Measurements from ENCODE around the gene GSTP1. TPM values are rescaled to one million over a fixed set of nuclear protein-coding genes. Genes with fewer than 3 reads are reported as not detected.
"Not testable (repeated sequence)": the region's sequence is repeated elsewhere in the genome, so short reads cannot be mapped to it uniquely, and the experiment has no call there.

The GSTP1 gene
- total and polyA plus RNA-seq, 4 donors: 371 to 782 (median 495) TPM

GRCh38 chr11:67599149-67599548 is 15.5 kb downstream of the GSTP1 start:
- H3K4me3 ChIP-seq (ENCODE audit: low read length in 2 of 2): no peak overlapping the region
- ATAC-seq (ENCODE audit: low FRiP score) (no peak), DNase-seq (no peak)
- H3K9me3 ChIP-seq (ENCODE audit: control insufficient read depth, low read length): no peaks in the 10 kb centered on the region
- no peaks in the 10 kb centered on the region for H3K27me3 ChIP-seq (ENCODE audit: control insufficient read depth in 1 of 2, insufficient read depth in 2 of 2, low read length in 1 of 2)
- no peaks in the 10 kb centered on the region for H3K36me3 ChIP-seq (ENCODE audit: control insufficient read depth in 1 of 2, insufficient read depth in 2 of 2, low read length in 1 of 2)
- intact Hi-C loops (cut with DNase I): no loop called here
- no peaks in the 10 kb centered on the region for H3K4me1 ChIP-seq (ENCODE audit: control insufficient read depth in 1 of 2, insufficient read depth in 2 of 2, low read length in 2 of 2)
- WGBS, 2 donors: 75% methylated on average over 1 of the region's 1 CpG
- H3K27ac ChIP-seq (ENCODE audit: low read depth in 1 of 2, low read length in 2 of 2): no peak overlapping the region

GRCh38 chr11:67600324-67601029 is 16.9 kb downstream of the GSTP1 start:
- Histone ChIP-seq H3K27me3 (ENCODE audit: control insufficient read depth in 1 of 2, insufficient read depth in 2 of 2, low read length in 1 of 2) (no peaks in the 10 kb centered on the region), H3K4me1 (ENCODE audit: control insufficient read depth in 1 of 2, insufficient read depth in 2 of 2, low read length in 2 of 2) (no peaks in the 10 kb centered on the region), H3K27ac (ENCODE audit: low read depth in 1 of 2, low read length in 2 of 2) (no peak overlapping the region), H3K4me3 (ENCODE audit: low read length in 2 of 2) (no peak overlapping the region), H3K36me3 (ENCODE audit: control insufficient read depth in 1 of 2, insufficient read depth in 2 of 2, low read length in 1 of 2) (no peaks in the 10 kb centered on the region), H3K9me3 (ENCODE audit: control insufficient read depth, low read length) (no peaks in the 10 kb centered on the region)
- intact Hi-C loops (cut with DNase I): no loop called here
- DNase-seq (no peak), ATAC-seq (ENCODE audit: low FRiP score) (no peak)
- WGBS, 2 donors: 65 to 66% methylated on average over 7 of the region's 7 CpGs

- no peaks in the 10 kb centered on the region for H3K4me1 ChIP-seq (ENCODE audit: control insufficient read depth in 1 of 2, insufficient read depth in 2 of 2, low read length in 2 of 2)
- H3K9me3 ChIP-seq (ENCODE audit: control insufficient read depth, low read length): no peaks in the 10 kb centered on the region
- no peak overlapping the region for H3K4me3 ChIP-seq (ENCODE audit: low read length in 2 of 2)
- H3K36me3 ChIP-seq (ENCODE audit: control insufficient read depth in 1 of 2, insufficient read depth in 2 of 2, low read length in 1 of 2): no peaks in the 10 kb centered on the region
- DNase-seq (no peak), ATAC-seq (ENCODE audit: low FRiP score) (no peak)
- H3K27me3 ChIP-seq (ENCODE audit: control insufficient read depth in 1 of 2, insufficient read depth in 2 of 2, low read length in 1 of 2): no peaks in the 10 kb centered on the region
- WGBS, 2 donors: 91 to 92% methylated on average over 7 of the region's 7 CpGs
- H3K27ac ChIP-seq (ENCODE audit: low read depth in 1 of 2, low read length in 2 of 2): no peak overlapping the region
- intact Hi-C loops (cut with DNase I): no loop called here
These were observed 17.5 kb downstream of the GSTP1 start for GRCh38 chr11:67601098-67601497.

GRCh38 chr11:67604119-67604518 is 20.5 kb downstream of the GSTP1 start:
- H3K9me3 ChIP-seq (ENCODE audit: control insufficient read depth, low read length); H3K27me3 ChIP-seq (ENCODE audit: control insufficient read depth in 1 of 2, insufficient read depth in 2 of 2, low read length in 1 of 2); H3K27ac ChIP-seq (ENCODE audit: low read depth in 1 of 2, low read length in 2 of 2); H3K4me3 ChIP-seq (ENCODE audit: low read length in 2 of 2); intact Hi-C loops (cut with DNase I); ATAC-seq (ENCODE audit: low FRiP score); DNase-seq; H3K36me3 ChIP-seq (ENCODE audit: control insufficient read depth in 1 of 2, insufficient read depth in 2 of 2, low read length in 1 of 2); H3K4me1 ChIP-seq (ENCODE audit: control insufficient read depth in 1 of 2, insufficient read depth in 2 of 2, low read length in 2 of 2): not testable (repeated sequence)
- WGBS, 2 donors: 75 to 82% methylated on average over 2 of the region's 4 CpGs

- no peak overlapping the region for H3K4me3 ChIP-seq (ENCODE audit: low read length in 2 of 2)
- no peaks in the 10 kb centered on the region for H3K27me3 ChIP-seq (ENCODE audit: control insufficient read depth in 1 of 2, insufficient read depth in 2 of 2, low read length in 1 of 2)
- H3K27ac ChIP-seq (ENCODE audit: low read depth in 1 of 2, low read length in 2 of 2): no peak overlapping the region
- no peaks in the 10 kb centered on the region for H3K9me3 ChIP-seq (ENCODE audit: control insufficient read depth, low read length)
- no peaks in the 10 kb centered on the region for H3K36me3 ChIP-seq (ENCODE audit: control insufficient read depth in 1 of 2, insufficient read depth in 2 of 2, low read length in 1 of 2)
- WGBS, 2 donors: 80 to 90% methylated on average over 2 of the region's 2 CpGs
- DNase-seq: no peak
- H3K4me1 ChIP-seq (ENCODE audit: control insufficient read depth in 1 of 2, insufficient read depth in 2 of 2, low read length in 2 of 2): no peaks in the 10 kb centered on the region
- ATAC-seq (ENCODE audit: low FRiP score): no peak
- intact Hi-C loops (cut with DNase I): no loop called here
These were observed 21.2 kb downstream of the GSTP1 start for GRCh38 chr11:67604815-67605214.

- Histone ChIP-seq H3K27me3 (ENCODE audit: control insufficient read depth in 1 of 2, insufficient read depth in 2 of 2, low read length in 1 of 2) (no peaks in the 10 kb centered on the region), H3K9me3 (ENCODE audit: control insufficient read depth, low read length) (no peaks in the 10 kb centered on the region), H3K27ac (ENCODE audit: low read depth in 1 of 2, low read length in 2 of 2) (no peak overlapping the region), H3K4me1 (ENCODE audit: control insufficient read depth in 1 of 2, insufficient read depth in 2 of 2, low read length in 2 of 2) (no peaks in the 10 kb centered on the region), H3K4me3 (ENCODE audit: low read length in 2 of 2) (no peak overlapping the region), H3K36me3 (ENCODE audit: control insufficient read depth in 1 of 2, insufficient read depth in 2 of 2, low read length in 1 of 2) (no peaks in the 10 kb centered on the region)
- WGBS, 2 donors: 48 to 58% methylated on average over 11 of the region's 11 CpGs
- intact Hi-C loops (cut with DNase I): no loop called here
- DNase-seq (no peak), ATAC-seq (ENCODE audit: low FRiP score) (no peak)
These were observed 21.8 kb downstream of the GSTP1 start for GRCh38 chr11:67605231-67606011.

- H3K27ac ChIP-seq (ENCODE audit: low read depth in 1 of 2, low read length in 2 of 2): peak overlapping the region; percentile 6 to 15
- DNase-seq (peak; percentile 49 to 76), ATAC-seq (ENCODE audit: low FRiP score) (no peak)
- 14 to 18% methylated on average over 17 of the region's 17 CpGs for WGBS, 2 donors
- no peaks in the 10 kb centered on the region for H3K4me1 ChIP-seq (ENCODE audit: control insufficient read depth in 1 of 2, insufficient read depth in 2 of 2, low read length in 2 of 2)
- no peaks in the 10 kb centered on the region for H3K9me3 ChIP-seq (ENCODE audit: control insufficient read depth, low read length)
- no peaks in the 10 kb centered on the region for H3K36me3 ChIP-seq (ENCODE audit: control insufficient read depth in 1 of 2, insufficient read depth in 2 of 2, low read length in 1 of 2)
- intact Hi-C loops (cut with DNase I): no loop called here
- peak overlapping the region; percentile 5 to 18 for H3K4me3 ChIP-seq (ENCODE audit: low read length in 2 of 2)
- no peaks in the 10 kb centered on the region for H3K27me3 ChIP-seq (ENCODE audit: control insufficient read depth in 1 of 2, insufficient read depth in 2 of 2, low read length in 1 of 2)
These were observed 22.5 kb downstream of the GSTP1 start for GRCh38 chr11:67606093-67606491.

- H3K27me3 ChIP-seq (ENCODE audit: control insufficient read depth in 1 of 2, insufficient read depth in 2 of 2, low read length in 1 of 2): no peaks in the 10 kb centered on the region
- WGBS, 2 donors: 0 to 1% methylated on average over 64 to 69 of the region's 69 CpGs
- peak; percentile 99 for DNase-seq
- H3K4me3 ChIP-seq (ENCODE audit: low read length in 2 of 2): peak within 1 kb of the TSS; percentile 52 to 80
- H3K27ac ChIP-seq (ENCODE audit: low read depth in 1 of 2, low read length in 2 of 2): peak within 1 kb of the TSS; percentile 15 to 45
- H3K9me3 ChIP-seq (ENCODE audit: control insufficient read depth, low read length): no peaks in the 10 kb centered on the region
- peak; percentile 97 for ATAC-seq (ENCODE audit: low FRiP score)
- H3K36me3 ChIP-seq (ENCODE audit: control insufficient read depth in 1 of 2, insufficient read depth in 2 of 2, low read length in 1 of 2): no peaks in the 10 kb centered on the region
- H3K4me1 ChIP-seq (ENCODE audit: control insufficient read depth in 1 of 2, insufficient read depth in 2 of 2, low read length in 2 of 2): no peaks in the 10 kb centered on the region
- intact Hi-C loops (cut with DNase I): no loop called here
These were observed 23.1 kb downstream of the GSTP1 start, which contains the start of gene NDUFV1 for GRCh38 chr11:67606492-67607295. Gene NDUFV1, plus strand, starts transcription at chr11:67606936. Its CDS starts 69 bp downstream, at chr11:67607005.
